DMS 273 (cell line): Measurements from ENCODE around the gene SAMD4B.

Experiments
- DNase-seq: peaks from one replicate; lab custom pipeline; 2025; ENCODE audit not compliant: unreplicated experiment; lab: John Stamatoyannopoulos, UW

The SAMD4B gene

DNA sequence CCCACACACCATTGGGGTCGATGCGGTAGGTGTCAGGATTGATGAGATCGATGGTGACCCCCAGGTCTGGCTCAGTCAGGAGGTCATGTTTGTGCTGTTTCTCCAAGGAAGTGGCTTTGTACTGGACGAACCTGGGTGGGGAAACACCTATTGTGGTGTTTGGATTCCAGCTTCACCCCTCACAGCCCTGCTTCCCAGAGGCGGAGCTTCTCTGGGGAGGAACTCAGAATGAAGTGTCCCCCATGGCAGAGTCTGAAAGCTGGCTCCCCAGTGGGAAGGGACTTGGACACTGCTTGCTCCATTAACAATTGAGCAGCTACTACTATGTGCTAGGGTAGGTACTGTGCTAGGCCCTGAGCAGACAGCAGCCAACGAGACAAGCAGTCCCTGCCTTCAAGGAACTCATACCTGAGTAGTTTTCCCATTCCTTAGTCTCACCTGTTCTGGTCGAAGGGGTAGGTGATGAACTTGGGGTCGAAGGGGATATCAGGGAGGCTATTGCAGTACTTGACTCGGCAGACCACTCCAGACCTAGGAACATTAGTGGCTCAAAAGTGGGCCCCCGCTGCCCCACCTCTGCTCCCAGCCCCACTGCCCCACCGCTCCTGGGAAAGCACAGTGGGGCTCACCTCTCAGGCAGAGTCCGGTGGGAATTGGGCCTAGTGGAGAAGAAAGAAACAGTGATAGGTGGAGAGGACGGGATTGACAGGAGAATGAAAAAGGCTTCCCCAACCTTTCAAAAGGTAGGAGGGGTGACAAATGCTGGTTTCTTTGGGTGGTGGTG is 47.6 kb downstream of the SAMD4B start:
- DNase-seq = peak; percentile 43

GRCh38 chr19:39390451-39390750 is 48.2 kb downstream of the SAMD4B start:
- no peak for DNase-seq

DNA sequence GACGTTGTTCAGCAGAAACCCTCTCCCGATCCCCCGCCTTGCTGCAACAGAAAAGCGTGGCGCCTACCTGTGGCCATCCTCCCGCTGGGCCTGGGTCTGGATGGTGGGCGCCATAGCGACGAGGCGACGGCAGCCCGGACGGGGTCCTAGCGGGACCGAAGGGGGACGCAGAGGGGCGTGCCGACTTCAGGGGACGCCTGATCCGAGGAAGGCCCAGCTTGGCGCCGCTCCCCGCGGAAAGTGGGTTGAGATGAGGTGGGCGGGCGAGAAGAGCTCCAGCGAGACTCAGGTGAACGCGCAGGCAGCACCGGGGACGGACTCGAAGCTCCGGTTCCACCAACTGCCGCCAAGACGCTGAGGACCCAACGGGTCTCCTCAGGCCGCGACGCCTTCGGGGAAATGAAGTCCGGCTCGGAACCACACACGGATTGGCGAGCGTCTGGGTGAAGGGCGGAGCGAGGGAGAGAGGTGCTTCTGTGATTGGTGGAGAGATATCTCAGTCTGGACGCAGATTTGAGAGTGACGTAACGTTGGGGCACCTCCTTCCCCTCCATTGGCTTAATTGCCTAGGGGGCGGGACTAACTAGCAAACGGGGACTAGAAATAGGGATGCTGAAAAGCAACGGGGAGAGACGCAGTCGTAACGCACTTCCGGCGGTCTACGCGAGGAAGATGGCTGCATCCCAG is 48.7 kb downstream of the SAMD4B start, which contains the start of the genes MED29 and PAF1:
Gene MED29 (plus strand): TSS at position 628 of the 687 bp plus-strand sequence. CDS start 45 bp downstream, at position 673.
Gene PAF1 (minus strand): TSS at position 356 of the 687 bp plus-strand sequence. CDS start 242 bp downstream, at position 114.
- peak; percentile 100 for DNase-seq

GRCh38 chr19:39397360-39398296 is 55.4 kb downstream of the SAMD4B start:
- DNase-seq = peak; percentile 88

DNA sequence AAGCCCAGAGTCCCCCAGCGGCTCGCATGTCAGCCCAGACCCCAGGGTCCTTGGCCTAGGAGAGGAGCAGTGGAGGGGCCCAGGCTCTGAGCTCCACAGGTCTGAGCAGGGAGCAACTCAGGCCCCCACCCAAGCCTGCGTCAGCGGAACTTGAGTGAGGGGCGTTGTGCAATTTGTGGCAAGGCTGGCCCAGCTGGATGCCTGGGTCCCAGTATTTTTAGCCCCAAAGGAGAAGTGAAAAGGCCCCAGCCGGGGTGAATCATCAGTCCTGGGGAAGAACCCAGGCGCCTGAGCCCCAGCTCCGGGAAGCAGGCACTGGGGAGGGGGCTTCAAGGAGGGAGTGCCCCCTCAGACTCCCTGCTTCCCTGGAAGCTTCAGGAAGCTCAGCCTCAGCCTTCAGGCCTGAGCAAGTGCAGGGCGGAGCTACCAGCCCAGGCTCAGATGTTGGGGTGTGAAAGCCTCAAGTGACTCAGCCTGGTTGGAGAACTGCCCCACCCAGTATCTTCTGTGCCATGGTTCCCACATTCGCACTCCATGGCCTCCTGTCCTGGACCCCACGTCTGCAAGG is 56.2 kb downstream of the SAMD4B start:
- DNase-seq = no peak

GRCh38 chr19:39399668-39400050 is 57.4 kb downstream of the SAMD4B start:
- DNase-seq = no peak

DNA sequence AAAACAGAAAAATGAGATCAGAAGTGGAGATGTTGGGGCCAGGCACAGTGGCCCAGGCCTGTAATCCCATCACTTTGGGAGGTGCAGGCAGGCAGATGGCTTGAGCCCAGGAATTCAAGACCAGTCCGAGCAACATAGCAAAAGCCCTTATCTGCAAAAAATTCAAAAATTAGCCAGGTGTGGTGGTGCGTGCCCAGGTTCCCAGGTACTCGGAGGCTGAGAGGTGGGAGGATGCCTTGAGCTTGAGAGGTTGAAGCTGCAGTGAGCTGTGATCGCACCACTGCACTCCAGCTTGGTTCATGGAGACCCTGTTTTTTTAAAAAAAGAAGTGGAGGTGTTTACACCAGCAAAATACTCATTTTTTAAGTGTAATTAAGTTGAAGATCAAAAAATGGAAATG is 57.8 kb downstream of the SAMD4B start:
- no peak for DNase-seq

DNA sequence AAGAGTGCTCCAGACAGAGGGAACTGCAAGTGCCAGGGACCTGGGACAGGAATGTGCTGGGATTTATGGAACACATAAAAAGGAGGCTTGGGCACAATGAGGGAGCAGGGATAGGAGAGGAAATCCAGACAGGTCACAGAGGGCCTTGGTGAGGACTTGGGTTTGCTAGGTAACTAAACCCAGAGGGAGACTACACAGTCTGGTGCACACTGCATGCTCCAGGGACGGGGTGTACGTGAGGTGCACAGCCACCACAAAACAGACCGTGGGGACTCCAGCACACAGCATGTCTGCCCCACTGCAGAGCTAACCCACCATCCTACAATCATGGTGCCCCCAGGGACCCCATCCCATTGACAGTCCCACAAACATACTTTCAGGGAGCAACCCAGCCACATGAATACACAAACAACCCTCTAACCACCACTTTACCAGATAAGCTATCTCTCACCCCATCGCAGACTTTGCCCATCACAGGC is 58.9 kb downstream of the SAMD4B start:
- peak; percentile 25 for DNase-seq

- no peak for DNase-seq
These were observed 59.5 kb downstream of the SAMD4B start for GRCh38 chr19:39401549-39402345.

GRCh38 chr19:39402346-39403300 is 60.4 kb downstream of the SAMD4B start:
- peak; percentile 84 for DNase-seq

DNA sequence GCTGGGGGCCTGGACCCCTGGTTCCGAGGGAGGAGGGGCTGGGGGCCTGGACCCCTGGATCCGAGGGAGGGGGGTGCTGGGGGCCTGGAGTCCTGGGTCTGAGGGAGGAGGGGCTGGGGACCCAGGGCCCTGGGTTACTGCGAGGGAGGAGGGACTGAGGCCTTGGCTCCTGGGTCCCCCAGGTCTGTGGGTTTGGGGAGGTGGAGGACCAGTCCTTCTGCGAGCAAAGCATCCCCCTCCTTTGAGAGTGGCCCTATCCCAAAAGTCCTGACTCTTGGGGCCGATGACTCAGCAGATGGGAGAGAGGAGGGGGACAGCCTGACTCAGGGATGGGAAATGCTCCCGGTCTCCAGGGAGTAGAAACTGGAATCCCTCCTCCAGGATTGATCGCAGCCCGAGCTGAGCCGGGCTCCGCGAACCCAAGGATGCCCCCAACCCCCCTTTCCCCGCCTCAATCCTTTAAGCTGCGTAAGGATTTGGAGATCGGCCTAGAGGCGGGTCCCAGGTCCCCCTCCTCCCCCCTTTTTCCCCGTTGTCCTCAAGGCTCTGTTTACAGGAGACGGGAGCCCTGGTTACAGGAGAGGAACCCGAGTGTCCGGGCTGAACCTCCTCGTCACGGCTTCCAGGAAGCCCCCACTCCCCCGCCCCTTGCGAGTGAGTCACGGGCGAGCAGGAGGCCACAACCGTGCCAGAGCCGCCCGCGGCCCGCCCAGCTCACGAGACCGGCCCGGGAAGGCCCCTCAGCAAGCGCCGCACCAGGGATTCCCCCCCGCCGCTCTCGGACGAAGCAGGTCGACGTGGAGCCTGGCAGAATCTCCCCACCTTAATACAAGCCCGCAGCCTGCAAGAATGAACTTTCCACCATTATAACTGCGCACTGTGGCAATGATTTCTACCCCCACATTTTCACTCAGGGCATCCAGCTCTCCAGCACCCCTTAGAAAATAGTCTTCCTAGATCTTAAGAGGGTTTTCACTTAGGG is 61.4 kb downstream of the SAMD4B start:
- DNase-seq = peak; percentile 85

DNA sequence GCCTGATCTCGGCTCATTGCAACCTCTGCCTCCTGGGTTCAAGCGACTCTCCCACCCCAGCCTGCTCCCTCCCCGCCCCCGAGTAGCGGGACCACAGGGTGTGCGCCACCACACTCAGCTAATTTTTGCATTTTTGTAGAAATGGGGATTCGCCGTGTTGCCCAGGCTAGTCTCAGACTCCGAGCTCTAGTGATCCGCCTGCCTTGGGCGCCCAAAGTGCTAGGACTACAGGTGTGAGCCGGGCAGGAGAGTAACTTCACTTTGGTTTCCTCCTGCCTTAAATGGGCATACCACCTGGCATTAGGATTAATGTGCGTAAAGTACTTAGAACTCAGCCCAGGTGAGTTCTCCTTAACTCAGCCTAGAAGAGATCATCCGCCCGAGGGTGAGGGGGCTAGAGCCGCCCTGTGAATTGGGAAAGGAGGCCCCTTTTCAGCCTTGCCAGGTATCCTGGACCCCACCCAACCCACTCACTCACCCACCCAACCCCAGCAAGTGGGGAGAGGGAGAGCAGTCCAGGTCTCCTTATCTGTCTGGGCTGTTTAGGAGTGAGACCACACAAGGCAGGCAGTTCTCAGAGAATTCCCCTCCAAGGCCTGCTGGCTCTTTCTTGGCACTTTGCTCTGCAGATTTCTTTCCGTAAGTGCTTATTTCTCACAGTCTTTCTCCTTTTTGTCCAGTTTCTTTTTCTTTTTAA is 63.2 kb downstream of the SAMD4B start:
- no peak for DNase-seq

GRCh38 chr19:39405958-39406655 is 63.9 kb downstream of the SAMD4B start:
- DNase-seq = no peak

GRCh38 chr19:39406656-39407409 is 64.6 kb downstream of the SAMD4B start, which contains the start of gene ZFP36:
Gene ZFP36 (plus strand): TSS chr19:39406847. CDS start chr19:39406905, 58 bp downstream.
- peak; percentile 81 for DNase-seq

DNA sequence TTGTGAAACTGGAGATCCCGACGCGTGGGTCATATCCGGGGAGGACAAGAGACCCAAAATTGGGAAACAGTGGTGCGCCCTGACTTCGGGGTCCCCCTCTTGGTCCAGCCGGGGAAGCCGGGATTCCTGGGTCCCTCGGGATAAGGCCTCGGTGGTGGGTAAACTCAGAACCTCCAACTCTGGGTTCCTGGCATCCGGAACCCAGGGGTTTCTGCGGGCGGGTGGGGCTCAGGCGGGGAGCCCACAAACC is 65.1 kb downstream of the SAMD4B start:
- no peak for DNase-seq
